AG09319 (cell line): ENCODE results near the gene BCL2L2.
A peak's percentile ranks its signal among the peaks of the same experiment; 100 is the strongest.

Experiments used
- DNase-seq: peaks from one replicate; pipeline ENCODE4 v3.0.0-alpha.2; 2010; ENCODE audit warnings: low read depth; ENCODE audit errors: extremely low read depth
- CTCF ChIP-seq: IDR thresholded peaks from 2 replicates; pipeline ENCODE4 v1.5.1; 2011; ENCODE audit warnings: low read depth, mild to moderate bottlenecking, inconsistent platforms, low read length, moderate library complexity

The BCL2L2 gene

GRCh38 chr14:23281247-23281646 lies 25.4 kb upstream of the BCL2L2 start:
- no peak for DNase-seq

DNA sequence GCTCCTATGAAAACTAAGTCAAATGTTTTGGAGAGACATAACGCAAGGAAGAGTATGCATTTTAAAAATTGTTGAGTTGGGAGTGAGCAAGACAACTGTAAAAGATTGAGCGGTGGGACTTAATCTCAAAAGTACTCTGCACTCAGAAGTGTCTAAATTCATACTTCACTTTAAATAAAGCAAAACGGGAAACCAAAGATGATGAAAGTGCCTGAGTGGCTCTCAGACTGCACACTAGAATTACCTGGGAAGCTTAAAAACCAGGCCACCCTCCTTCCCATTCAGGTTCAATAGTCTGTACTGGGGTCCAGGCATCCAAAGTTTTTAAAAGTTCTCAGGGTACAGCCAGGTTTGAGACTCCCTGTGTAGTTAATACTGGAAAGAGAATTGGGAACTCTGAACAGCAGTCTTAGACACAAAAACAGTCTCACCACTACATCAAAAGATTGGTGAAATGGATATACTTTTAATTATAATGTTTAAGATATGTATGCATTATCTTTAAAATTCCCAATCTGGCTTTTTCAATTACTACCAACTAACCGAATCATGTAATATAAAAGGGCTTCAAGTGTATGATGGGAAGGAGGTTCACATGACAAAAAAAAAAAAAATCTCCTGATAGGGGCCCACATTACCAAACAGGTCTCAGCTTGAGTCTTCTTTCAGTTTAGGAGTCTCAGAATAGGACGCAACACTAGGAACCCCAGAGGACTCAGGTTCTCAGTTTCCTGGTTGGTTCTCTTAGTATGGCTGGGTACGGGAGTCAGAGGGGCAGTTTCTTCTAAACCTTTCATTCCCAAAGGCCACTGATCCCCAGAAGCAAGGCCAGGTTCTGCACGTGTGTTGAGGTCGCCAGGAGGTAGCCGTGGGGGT lies 21.7 kb upstream of the BCL2L2 start:
- DNase-seq, result no peak
- no peak for TF ChIP-seq CTCF

More at GRCh38 chr14:23281247-23281646, 25.4 kb upstream of the BCL2L2 start:
- TF ChIP-seq CTCF, result no peak

DNA sequence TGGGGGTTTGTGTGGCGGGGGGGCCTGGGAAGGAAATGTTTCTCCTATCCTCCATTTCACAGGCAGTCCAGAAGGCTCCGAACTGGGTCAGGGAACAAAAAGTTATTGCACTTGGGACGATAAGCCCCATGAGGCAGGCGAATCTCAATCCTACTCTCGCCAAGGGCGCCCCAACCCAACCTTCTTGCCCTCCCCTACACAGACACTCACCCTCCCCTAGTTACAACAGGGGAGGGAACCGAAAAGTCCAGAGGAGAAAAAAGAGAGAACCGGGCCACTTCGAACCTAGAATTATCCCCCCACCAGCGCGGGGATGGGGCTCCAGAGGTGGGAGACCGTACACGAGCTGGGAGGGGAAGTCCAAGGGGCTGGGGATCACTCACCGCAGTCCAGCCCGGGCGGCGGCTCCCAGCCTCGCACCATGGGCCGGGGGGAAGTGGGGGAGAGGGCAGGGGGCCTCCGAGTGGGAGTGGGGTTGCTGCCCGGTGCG lies 21.1 kb upstream of the BCL2L2 start:
- DNase-seq, result no peak
- no peak for TF ChIP-seq CTCF

DNA sequence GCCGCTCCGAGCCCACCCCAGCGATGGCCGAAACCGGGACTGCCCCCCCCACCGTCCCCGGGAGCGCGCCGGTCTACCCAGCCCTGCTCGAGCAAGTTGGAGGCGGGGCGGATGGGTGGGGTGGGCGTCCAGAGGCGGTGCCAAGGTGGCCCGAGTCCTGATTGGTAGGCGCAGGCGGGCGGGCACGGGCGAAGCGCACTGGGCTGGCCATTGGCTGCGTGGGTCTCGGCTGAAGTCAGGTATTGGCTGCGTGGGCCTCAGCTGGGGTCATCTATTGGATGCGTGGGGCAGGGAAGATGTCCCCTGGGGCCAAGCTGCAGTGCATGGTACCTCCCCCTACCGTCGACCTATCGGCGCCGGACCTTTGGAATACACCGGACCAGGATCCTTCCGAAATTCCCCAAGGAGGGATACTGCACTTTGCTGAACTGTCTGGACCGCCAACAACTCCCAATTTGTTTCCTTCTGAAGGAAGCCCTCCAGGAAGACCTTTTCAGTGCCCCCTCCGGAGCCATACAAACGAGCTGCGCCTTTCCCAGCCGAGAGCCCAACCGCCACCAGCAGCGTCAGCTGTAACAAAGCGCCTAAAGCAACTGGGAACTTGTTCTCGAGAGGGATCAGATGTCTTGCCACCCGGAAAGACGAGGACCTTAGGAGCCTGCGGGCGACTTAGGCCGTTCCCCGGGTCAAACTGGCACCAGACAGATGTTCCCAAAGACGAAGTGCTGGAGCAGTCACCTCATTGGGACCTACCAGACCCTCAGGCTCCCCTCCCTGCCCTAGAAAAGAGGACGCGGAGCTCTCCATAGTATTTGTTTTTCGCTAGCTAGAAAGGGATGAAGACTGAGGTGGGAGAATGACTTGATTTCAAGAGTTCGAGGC lies 20.4 kb upstream of the BCL2L2 start, which contains the start of gene HOMEZ:
Gene HOMEZ, minus strand, starts transcription at position 113 of the 882 bp plus-strand sequence. CDS start 180 bp downstream, outside the sequence.
- DNase-seq, result peak; percentile 97
- TF ChIP-seq CTCF, result peak; percentile 6

GRCh38 chr14:23286902-23287479 lies 19.6 kb upstream of the BCL2L2 start:
- no peak for DNase-seq
- TF ChIP-seq CTCF, result no peak

- TF ChIP-seq CTCF, result peak; percentile 81
- no peak for DNase-seq
Observed at GRCh38 chr14:23294734-23295561, 11.7 kb upstream of the BCL2L2 start.
